Epithelial cell of esophagus (primary cell): ENCODE measurements around the gene LTBP2.

Source experiments
- DNase-seq: peaks from one replicate; pipeline ENCODE4 v3.0.0; 2010; ENCODE audit warnings: low read depth
- H3K4me3 ChIP-seq: 2 replicates; pipeline ENCODE4 v1.5.1; 2011; ENCODE audit warnings: mild to moderate bottlenecking, low read length, control low read depth
- TF ChIP-seq, protein P1 (sequence below): IDR thresholded peaks from 2 replicates; pipeline ENCODE4 v1.5.1; 2011; ENCODE audit warnings: low read depth, mild to moderate bottlenecking, low read length, control low read depth, inconsistent platforms; ENCODE audit not compliant: insufficient read depth; ENCODE audit errors: missing control alignments

LTBP2 gene

DNA sequence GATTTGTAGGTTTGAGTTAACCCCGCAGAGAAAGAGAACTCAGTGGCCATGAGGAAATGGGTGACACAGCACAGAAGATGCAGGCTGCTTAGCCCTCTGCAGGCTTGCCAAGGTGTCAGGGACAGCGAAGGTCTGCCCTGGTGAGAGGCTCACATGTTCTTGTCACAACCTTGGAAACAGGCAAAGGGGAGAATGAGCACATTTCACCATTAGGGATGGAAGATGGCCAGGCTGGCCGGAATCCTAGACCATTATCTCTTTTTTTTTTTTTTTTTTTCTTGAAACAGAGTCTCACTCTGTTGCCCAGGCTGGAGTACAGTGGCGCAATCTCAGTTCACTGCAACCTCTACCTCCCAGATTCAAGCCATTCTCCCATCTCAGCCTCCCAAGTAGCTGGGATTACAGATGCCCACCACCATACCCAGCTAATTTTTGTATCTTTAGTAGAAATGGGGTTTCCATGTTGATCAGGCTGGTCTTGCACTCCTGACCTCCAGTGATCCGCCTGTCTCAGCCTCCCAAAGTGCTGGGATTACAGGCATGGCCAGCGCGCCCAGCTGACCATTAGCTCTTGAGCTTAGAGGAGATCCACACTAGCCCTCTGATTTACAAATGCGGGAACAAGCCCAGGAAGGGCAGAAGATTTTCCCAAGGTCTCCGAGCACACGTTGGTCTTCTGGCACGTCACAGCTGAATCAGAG, 34.6 kb downstream of the LTBP2 start:
- DNase-seq: no peak
- H3K4me3 ChIP-seq: no peak overlapping the region

DNA sequence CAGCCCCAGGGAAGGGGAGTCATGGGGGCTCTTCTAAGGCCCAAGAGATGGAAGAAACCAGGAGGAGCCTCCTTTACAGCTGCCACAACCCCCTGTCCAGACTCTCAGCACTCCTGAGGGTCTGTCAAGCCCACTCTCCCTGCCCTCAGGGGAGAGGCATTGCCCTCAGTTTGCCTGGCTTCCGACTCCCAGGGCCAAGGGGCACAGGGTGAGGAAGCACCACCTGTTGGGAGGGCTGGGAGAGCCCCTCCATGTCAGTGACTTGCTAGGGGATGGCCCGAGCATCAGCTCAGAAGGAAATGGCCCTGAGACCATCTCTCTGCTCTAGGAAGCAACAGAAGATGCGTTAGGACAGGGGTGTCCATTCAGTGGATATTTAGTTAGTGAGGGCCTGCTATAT, 36.1 kb downstream of the LTBP2 start:
- no peak overlapping the region for H3K4me3 ChIP-seq
- TF ChIP-seq, protein P1, sequence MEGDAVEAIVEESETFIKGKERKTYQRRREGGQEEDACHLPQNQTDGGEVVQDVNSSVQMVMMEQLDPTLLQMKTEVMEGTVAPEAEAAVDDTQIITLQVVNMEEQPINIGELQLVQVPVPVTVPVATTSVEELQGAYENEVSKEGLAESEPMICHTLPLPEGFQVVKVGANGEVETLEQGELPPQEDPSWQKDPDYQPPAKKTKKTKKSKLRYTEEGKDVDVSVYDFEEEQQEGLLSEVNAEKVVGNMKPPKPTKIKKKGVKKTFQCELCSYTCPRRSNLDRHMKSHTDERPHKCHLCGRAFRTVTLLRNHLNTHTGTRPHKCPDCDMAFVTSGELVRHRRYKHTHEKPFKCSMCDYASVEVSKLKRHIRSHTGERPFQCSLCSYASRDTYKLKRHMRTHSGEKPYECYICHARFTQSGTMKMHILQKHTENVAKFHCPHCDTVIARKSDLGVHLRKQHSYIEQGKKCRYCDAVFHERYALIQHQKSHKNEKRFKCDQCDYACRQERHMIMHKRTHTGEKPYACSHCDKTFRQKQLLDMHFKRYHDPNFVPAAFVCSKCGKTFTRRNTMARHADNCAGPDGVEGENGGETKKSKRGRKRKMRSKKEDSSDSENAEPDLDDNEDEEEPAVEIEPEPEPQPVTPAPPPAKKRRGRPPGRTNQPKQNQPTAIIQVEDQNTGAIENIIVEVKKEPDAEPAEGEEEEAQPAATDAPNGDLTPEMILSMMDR: no peak
- DNase-seq: no peak

More for the DNA sequence above, 34.6 kb downstream of the LTBP2 start:
- TF ChIP-seq, protein P1: no peak

DNA sequence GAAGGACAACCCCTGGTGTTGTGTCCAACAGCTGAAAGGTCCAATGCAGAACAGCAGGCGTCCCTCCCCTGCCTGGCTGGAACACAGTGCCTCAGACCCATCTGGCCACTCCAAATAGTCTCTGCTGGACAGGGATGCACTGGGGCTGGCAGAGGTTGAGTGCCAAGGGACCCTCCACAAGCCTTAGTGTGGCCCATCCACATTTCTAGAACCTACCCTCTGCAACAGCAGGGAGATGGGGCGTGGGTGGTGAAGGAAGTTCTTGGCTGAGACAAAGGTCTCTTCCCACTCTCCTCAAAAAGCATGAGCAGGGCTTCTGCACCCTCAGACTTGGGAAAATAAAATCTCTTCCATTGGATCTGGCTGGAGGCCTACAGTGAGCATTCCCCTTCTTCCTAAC, 36.5 kb downstream of the LTBP2 start:
- H3K4me3 ChIP-seq: no peak overlapping the region
- TF ChIP-seq, protein P1: no peak
- DNase-seq: no peak

DNA sequence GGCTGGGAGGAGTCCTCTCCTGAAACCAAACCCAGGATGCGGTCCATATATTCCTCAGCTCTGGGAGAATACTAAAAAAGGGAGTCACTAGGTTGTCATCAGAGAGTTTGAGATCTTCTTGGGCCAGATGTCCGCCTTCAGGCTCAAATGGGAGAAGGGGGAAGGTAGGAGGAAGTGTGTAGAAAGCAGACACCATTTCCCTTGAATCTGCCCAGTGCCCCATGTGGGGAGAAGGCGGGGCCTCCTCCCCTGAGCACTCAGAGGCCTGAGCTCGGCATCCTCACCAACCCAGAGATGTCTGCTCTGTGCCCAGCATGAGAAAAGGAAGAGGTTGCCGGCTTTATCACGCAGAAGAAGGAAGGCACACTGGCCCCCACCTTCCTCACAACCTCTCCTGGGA, 37.3 kb downstream of the LTBP2 start:
- no peak overlapping the region for H3K4me3 ChIP-seq
- no peak for DNase-seq
- TF ChIP-seq, protein P1: no peak

DNA sequence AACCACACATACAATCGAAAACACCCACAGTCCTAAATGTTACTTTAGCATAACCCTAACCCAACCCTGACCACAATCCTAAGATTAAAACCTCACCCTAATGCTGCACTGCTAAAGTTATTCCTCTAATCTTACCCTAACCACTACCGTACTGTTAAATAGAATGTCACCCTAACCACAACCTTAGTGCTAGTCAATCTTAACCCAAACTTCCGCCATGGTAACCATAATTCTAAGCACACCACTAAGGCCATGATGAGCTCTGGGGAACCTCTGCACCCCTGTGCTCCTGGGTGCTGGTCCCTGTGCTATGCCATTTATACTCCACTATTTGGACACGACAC, 38.0 kb downstream of the LTBP2 start:
- no peak for DNase-seq
- TF ChIP-seq, protein P1: no peak
- no peak overlapping the region for H3K4me3 ChIP-seq

DNA sequence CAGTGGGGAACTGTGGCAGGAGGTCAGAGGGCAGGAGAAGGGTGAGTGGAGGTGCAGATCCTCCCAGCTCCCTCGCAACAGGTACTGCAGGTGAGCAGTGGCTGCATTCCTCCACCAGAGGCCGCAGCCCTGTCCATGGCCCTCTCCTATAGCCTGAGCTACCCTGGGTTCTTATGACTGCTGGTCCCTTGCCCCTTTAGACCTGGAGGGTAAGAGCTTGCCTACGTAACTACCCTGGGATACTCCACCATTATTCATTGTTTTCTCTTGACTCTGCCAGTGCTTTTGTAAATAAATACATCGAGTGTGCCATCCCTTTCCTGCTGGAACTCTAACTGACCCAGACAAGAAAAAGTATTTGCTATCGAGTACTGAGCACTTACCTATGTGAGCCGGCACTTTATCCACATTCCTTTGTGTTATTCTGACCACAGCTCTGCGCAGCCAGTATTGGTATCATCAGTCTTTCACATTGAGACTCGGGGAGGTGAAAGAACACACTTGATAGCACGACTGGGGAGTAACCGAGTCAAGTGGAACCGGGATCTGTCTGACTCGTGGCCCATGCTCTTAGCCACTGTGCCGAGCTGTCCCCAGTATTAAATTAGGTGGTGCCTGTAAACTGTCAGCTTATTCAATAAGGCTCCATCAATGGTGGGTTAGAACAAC, 38.5 kb downstream of the LTBP2 start:
- TF ChIP-seq, protein P1: peak; percentile 58
- H3K4me3 ChIP-seq: no peak overlapping the region
- peak; percentile 48 for DNase-seq
